Prostate gland (tissue), 2 donors: Measurements from ENCODE around the gene PAK5. TPM values are rescaled to one million over a fixed set of nuclear protein-coding genes. Genes with fewer than 3 reads are reported as not detected.
A peak's percentile ranks its signal among the peaks of the same experiment; 100 is the strongest.

Experiments used
- DNase-seq: peaks from one replicate; pipeline ENCODE4 v3.0.0-alpha.2; 2019; ENCODE audit warnings: low spot score
- H3K27ac ChIP-seq, 2 donors: fragments of 200-600 bp; sonication (generic); 2 replicates each; pipeline ENCODE4 v1.5.1; 2017 to 2019
- H3K27me3 ChIP-seq: fragments of 200-600 bp; sonication (generic); replicated peaks from 2 replicates; pipeline ENCODE4 v1.5.1; 2019; ENCODE audit not compliant: insufficient read depth
- H3K36me3 ChIP-seq, 2 donors: fragments of 200-600 bp; sonication (generic); 1 replicate in 1 of 2; 2 replicates in 1 of 2; pipeline versions ENCODE4 v1.5.1 to v1.8.1; 2017 to 2019
- H3K4me1 ChIP-seq: fragments of 200-600 bp; sonication (generic); replicated peaks from 2 replicates; pipeline ENCODE4 v1.5.1; 2019
- H3K4me3 ChIP-seq, 2 donors: fragments of 200-600 bp; sonication (generic); 2 replicates each; pipeline ENCODE4 v1.5.1; 2017 to 2019
- H3K9me3 ChIP-seq: fragments of 200-600 bp; sonication (generic); 2 replicates; pipeline ENCODE4 v1.5.1; 2017
- CTCF ChIP-seq, 4 experiments: fragments of 200-600 bp in 2 of 4; fragments of 450-650 bp in 2 of 4; sonication (generic) in 2 of 4; IDR thresholded peaks; 1 replicate in 3 of 4; 2 replicates in 1 of 4; pipeline ENCODE4 v1.5.1; 2016 to 2019; ENCODE audit warnings: antibody characterized with exemption in 4 of 4, mild to moderate bottlenecking in 2 of 4, moderate library complexity in 2 of 4
- POLR2A ChIP-seq: fragments of 450-650 bp; IDR thresholded peaks from one replicate; pipeline ENCODE4 v1.6.1; 2016; ENCODE audit warnings: antibody characterized with exemption, mild to moderate bottlenecking
- POLR2AphosphoS5 ChIP-seq: sonication (generic); formaldehyde crosslinking; IDR thresholded peaks from one replicate; pipeline ENCODE4 v1.6.1; 2017; ENCODE audit warnings: antibody characterized with exemption
- WGBS: methylation state at CpG from one replicate; pipeline ENCODE4 v1.1.5; 2018; 5-methylcytosine and 5-hydroxymethylcytosine counted together
- intact Hi-C: fragments of 100-400 bp; cut with DNase I; formaldehyde crosslinking; loops from one replicate; pipeline ENCODE4 v1.14.2; 2022
- total RNA-seq, 2 donors: library from RNA; depleted of rRNA; stranded (reverse); fragments of >200 nt; gene quantifications; one replicate each; pipeline ENCODE4 v1.1.0, GENCODE V29; 2016

Gene PAK5
- total RNA-seq, result 1 to 10 TPM; 1.4 to 1.9 TPM

GRCh38 chr20:9838378-9839295 is at the start of gene PAK5:
Gene PAK5, minus strand, starts transcription at chr20:9839076. Its CDS starts 194,748 bp downstream, at chr20:9644328.
- TF ChIP-seq CTCF (IDR thresholded peaks at IDR 0.05), result no peak
- TF ChIP-seq POLR2AphosphoS5, result peak; percentile 39
- no peaks in the 10 kb centered on the region for H3K36me3 ChIP-seq
- intact Hi-C loops, result no loop called here
- peak; percentile 82 for DNase-seq
- no peaks in the 10 kb centered on the region for H3K9me3 ChIP-seq
- WGBS, result under 1% methylated on average over 48 of the region's 57 CpGs
- no peaks in the 10 kb centered on the region for H3K27me3 ChIP-seq
- H3K4me3 ChIP-seq, result peak within 1 kb of the TSS; percentile 29 to 35
- peaks cover 2% of the 10 kb centered on the region for H3K4me1 ChIP-seq
- H3K27ac ChIP-seq, result peak within 1 kb of the TSS in 1 of 2 donors; percentile 14

GRCh38 chr20:9887706-9888105 is 48.8 kb upstream of the PAK5 start:
- Histone ChIP-seq H3K36me3 (no peaks in the 10 kb centered on the region), H3K4me1 (no peaks in the 10 kb centered on the region), H3K4me3 (no peak overlapping the region), H3K9me3 (no peaks in the 10 kb centered on the region), H3K27ac (no peak overlapping the region), H3K27me3 (no peaks in the 10 kb centered on the region)
- intact Hi-C loops, result no loop called here
- TF ChIP-seq POLR2AphosphoS5, result no peak
- TF ChIP-seq POLR2A, result no peak
- no peak for TF ChIP-seq CTCF (IDR thresholded peaks at IDR 0.05)
- no peak for DNase-seq

DNA sequence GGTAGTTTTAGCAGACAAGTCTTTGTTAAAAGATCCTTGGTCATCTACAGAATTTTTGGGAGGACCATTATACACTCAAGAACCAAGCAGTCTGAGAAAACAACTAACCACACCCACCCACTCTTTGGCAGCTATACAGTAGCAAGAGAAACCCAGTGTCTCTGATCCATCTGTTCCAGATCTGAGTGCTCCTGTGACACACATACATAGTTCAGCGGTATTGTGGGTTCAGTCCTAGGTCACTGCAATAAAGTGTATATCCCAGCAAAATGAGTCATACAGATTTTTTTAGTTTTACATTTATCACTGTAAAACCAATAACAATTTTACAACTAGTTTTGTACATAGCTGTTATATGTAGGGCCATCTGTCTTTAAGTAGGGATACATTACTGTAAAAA is 47.4 kb upstream of the PAK5 start:
- WGBS, result 38% methylated on average over 1 of the region's 1 CpG
- Histone ChIP-seq H3K9me3 (no peaks in the 10 kb centered on the region), H3K36me3 (no peaks in the 10 kb centered on the region), H3K4me3 (no peak overlapping the region), H3K4me1 (no peaks in the 10 kb centered on the region), H3K27ac (no peak overlapping the region), H3K27me3 (no peaks in the 10 kb centered on the region)
- TF ChIP-seq POLR2A (no peak), POLR2AphosphoS5 (no peak), CTCF (IDR thresholded peaks at IDR 0.05) (no peak)
- intact Hi-C loops, result no loop called here
- no peak for DNase-seq

- H3K27me3 ChIP-seq, result no peaks in the 10 kb centered on the region
These were observed 45.8 kb upstream of the PAK5 start for GRCh38 chr20:9884666-9885065.

More at GRCh38 chr20:9884666-9885065, 45.8 kb upstream of the PAK5 start:
- Histone ChIP-seq H3K4me1 (no peaks in the 10 kb centered on the region), H3K36me3 (no peaks in the 10 kb centered on the region), H3K4me3 (no peak overlapping the region), H3K9me3 (no peaks in the 10 kb centered on the region), H3K27ac (no peak overlapping the region)
- TF ChIP-seq POLR2A (no peak), CTCF (IDR thresholded peaks at IDR 0.05) (peak in 1 of 4 experiments; percentile 6)
- WGBS, result 40% methylated on average over 2 of the region's 2 CpGs
- DNase-seq, result no peak
- intact Hi-C loops, result no loop called here
